ENCODE data around the gene TENM4.

The TENM4 gene

DNA sequence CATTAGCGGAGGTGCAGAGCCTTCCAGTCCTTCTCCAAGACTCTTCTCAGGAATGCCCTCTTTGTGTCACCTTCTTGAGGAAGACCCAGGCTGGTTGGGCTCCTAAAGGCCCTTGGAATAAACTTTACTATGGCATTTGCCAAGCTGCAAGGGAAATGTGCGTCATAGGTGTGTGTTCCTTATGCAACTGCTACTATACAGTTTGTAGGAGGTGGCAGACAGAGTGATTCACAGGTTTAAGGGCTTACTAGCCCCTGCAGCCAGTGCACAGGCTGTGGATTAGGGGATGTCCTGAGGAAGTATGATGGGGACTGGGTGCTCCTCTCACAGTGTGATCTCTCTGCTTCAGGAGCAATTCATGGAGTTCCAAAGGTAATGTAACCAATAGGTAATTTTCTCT, 74.6 kb downstream of the TENM4 start (continued):
- TF ChIP-seq ZIC2 (tag by site-specific recombination; IDR thresholded peaks at IDR 0.05) (no peak), ZNF202 (tag by site-specific recombination; IDR thresholded peaks at IDR 0.05; ENCODE audit: borderline replicate concordance) (no peak), ZNF473 (tag by site-specific recombination; IDR thresholded peaks at IDR 0.05) (no peak), ZNF561 (tag by site-specific recombination; IDR thresholded peaks at IDR 0.05; ENCODE audit: borderline replicate concordance) (no peak), KLF1 (tag by site-specific recombination; IDR thresholded peaks at IDR 0.05) (no peak), ZNF549 (tag by site-specific recombination; IDR thresholded peaks at IDR 0.05) (no peak)

DNA sequence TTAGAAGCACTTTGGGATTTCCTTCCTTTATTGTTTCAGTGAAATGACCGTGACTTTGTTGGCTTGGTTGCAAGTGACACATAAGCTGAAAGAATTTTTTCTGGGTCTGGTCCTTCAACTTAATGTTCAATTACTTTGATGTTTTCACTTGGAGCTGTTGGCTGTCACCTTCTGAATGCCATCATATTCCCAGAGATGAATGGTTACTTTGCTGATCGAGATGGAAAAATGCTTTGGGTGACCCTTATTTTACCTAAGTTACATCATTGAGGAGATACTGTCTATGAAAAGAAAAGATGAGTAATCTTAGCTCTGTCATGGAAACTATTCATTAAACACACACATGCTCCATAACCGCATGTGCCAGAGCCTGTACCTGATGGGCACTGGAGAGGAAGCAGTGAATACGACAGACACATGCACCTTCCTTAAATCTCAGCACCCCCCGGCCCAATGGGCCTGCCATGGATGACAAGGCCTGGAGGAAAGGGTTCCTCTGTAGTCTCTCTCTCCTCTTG, 76.9 kb downstream of the TENM4 start:
- H3K36me3 ChIP-seq (ENCODE audit: control insufficient read depth in 2 of 2, insufficient read depth in 1 of 2, low read length in 2 of 2), result no peaks in the 10 kb centered on the region
- ChIA-PET POLR2A (no interaction called here), CTCF (interaction anchor here (0.7 to 1.5 kb wide), 2 partner anchors 129 to 247 kb away, joined by 3 to 4 read pairs; no protein-coding TSS in a partner anchor)
- no peaks in the 10 kb centered on the region for H3K9me3 ChIP-seq (ENCODE audit: control insufficient read depth, insufficient read depth, low read depth, low read length)
- no peaks in the 10 kb centered on the region for H3K4me1 ChIP-seq (ENCODE audit: control insufficient read depth, insufficient read depth, low read length)
- no peak overlapping the region for H3K27ac ChIP-seq (ENCODE audit: extremely low read depth, low read depth, low read length)
- TF ChIP-seq ZNF830 (tag by site-specific recombination; IDR thresholded peaks at IDR 0.05; ENCODE audit: low read depth) (no peak), REPIN1 (tag by site-specific recombination; IDR thresholded peaks at IDR 0.05; ENCODE audit: low read depth) (no peak), ZNF558 (tag by site-specific recombination; IDR thresholded peaks at IDR 0.05) (no peak), ZNF548 (tag by site-specific recombination; IDR thresholded peaks at IDR 0.05) (no peak), SALL2 (tag by site-specific recombination; IDR thresholded peaks at IDR 0.05; ENCODE audit: borderline replicate concordance) (no peak), ZFP69B (tag by site-specific recombination; IDR thresholded peaks at IDR 0.05) (no peak), YY1 (tag by site-specific recombination; IDR thresholded peaks at IDR 0.05) (no peak), ZNF404 (tag by site-specific recombination; IDR thresholded peaks at IDR 0.05) (no peak), SP3 (tag by site-specific recombination; IDR thresholded peaks at IDR 0.05) (no peak), ZNF555 (tag by site-specific recombination; conservative IDR thresholded peaks at IDR 0.05) (no peak), BCL11B (tag by site-specific recombination; IDR thresholded peaks at IDR 0.05; ENCODE audit: low read depth) (no peak), FEZF1 (tag by site-specific recombination; IDR thresholded peaks at IDR 0.05) (no peak), ZBTB21 (tag by site-specific recombination; IDR thresholded peaks at IDR 0.05) (no peak), ZNF10 (tag by site-specific recombination; IDR thresholded peaks at IDR 0.05) (no peak), ZNF274 (IDR thresholded peaks at IDR 0.05; ENCODE audit: low read length) (no peak), ZNF274 (tag by site-specific recombination; IDR thresholded peaks at IDR 0.05; ENCODE audit: borderline replicate concordance) (no peak)
- TF ChIP-seq, protein P1, sequence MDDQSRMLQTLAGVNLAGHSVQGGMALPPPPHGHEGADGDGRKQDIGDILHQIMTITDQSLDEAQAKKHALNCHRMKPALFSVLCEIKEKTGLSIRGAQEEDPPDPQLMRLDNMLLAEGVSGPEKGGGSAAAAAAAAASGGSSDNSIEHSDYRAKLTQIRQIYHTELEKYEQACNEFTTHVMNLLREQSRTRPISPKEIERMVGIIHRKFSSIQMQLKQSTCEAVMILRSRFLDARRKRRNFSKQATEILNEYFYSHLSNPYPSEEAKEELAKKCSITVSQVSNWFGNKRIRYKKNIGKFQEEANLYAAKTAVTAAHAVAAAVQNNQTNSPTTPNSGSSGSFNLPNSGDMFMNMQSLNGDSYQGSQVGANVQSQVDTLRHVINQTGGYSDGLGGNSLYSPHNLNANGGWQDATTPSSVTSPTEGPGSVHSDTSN (CRISPR knock-in tag; IDR thresholded peaks at IDR 0.05), result no peak
- TF ChIP-seq, protein P2, sequence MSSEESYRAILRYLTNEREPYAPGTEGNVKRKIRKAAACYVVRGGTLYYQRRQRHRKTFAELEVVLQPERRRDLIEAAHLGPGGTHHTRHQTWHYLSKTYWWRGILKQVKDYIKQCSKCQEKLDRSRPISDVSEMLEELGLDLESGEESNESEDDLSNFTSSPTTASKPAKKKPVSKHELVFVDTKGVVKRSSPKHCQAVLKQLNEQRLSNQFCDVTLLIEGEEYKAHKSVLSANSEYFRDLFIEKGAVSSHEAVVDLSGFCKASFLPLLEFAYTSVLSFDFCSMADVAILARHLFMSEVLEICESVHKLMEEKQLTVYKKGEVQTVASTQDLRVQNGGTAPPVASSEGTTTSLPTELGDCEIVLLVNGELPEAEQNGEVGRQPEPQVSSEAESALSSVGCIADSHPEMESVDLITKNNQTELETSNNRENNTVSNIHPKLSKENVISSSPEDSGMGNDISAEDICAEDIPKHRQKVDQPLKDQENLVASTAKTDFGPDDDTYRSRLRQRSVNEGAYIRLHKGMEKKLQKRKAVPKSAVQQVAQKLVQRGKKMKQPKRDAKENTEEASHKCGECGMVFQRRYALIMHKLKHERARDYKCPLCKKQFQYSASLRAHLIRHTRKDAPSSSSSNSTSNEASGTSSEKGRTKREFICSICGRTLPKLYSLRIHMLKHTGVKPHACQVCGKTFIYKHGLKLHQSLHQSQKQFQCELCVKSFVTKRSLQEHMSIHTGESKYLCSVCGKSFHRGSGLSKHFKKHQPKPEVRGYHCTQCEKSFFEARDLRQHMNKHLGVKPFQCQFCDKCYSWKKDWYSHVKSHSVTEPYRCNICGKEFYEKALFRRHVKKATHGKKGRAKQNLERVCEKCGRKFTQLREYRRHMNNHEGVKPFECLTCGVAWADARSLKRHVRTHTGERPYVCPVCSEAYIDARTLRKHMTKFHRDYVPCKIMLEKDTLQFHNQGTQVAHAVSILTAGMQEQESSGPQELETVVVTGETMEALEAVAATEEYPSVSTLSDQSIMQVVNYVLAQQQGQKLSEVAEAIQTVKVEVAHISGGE (tag by site-specific recombination; conservative IDR thresholded peaks at IDR 0.05; ENCODE audit: low read depth), result no peak
- TF ChIP-seq, protein P3, sequence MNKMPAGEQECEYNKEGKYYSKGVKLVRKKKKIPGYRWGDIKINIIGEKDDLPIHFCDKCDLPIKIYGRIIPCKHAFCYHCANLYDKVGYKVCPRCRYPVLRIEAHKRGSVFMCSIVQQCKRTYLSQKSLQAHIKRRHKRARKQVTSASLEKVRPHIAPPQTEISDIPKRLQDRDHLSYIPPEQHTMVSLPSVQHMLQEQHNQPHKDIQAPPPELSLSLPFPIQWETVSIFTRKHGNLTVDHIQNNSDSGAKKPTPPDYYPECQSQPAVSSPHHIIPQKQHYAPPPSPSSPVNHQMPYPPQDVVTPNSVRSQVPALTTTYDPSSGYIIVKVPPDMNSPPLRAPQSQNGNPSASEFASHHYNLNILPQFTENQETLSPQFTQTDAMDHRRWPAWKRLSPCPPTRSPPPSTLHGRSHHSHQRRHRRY (tag by site-specific recombination; IDR thresholded peaks at IDR 0.05), result no peak
- TF ChIP-seq, protein P4, sequence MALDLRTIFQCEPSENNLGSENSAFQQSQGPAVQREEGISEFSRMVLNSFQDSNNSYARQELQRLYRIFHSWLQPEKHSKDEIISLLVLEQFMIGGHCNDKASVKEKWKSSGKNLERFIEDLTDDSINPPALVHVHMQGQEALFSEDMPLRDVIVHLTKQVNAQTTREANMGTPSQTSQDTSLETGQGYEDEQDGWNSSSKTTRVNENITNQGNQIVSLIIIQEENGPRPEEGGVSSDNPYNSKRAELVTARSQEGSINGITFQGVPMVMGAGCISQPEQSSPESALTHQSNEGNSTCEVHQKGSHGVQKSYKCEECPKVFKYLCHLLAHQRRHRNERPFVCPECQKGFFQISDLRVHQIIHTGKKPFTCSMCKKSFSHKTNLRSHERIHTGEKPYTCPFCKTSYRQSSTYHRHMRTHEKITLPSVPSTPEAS (tag by site-specific recombination; IDR thresholded peaks at IDR 0.05), result no peak
- H3K4me3 ChIP-seq (ENCODE audit: low read depth, low read length), result no peak overlapping the region
